ENCODE data around the gene GLIPR2. TPM values are rescaled to one million over a fixed set of nuclear protein-coding genes. Genes with fewer than 3 reads are reported as not detected.

GLIPR2 gene
- total RNA-seq, 2 donors from 2014 or later, result 10.2 to 10.7 TPM

DNA sequence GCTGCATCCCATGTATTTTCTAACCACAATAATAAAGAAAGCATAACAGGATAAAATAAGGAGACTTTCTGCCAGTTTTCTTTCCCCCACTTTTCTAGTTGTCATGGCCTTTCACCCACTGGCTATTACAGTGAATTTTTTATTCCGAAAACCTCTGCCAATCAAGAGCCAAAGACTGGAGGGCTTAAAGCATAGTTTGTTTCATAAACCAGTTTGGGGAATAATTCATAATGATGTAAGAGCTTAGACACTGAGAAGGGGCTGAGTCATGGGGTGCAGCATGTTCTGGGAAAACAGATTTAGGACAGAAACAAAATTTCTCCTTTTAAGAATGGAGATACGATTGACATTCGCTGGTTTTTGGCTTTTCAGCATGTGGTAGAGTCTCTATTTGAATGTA lies 4.4 kb upstream of the GLIPR2 start:
- no peak overlapping the region for H3K27ac Mint-ChIP-seq
- no peak for ATAC-seq (replicated peaks)
- H3K27me3 Mint-ChIP-seq, result no peaks in the 10 kb centered on the region
- H3K36me3 Mint-ChIP-seq (ENCODE audit: low read depth), result no peaks in the 10 kb centered on the region
- H3K4me1 Mint-ChIP-seq, result peaks cover 11% of the 10 kb centered on the region
- no peaks in the 10 kb centered on the region for H3K9me3 Mint-ChIP-seq
- H3K4me3 Mint-ChIP-seq, result no peak overlapping the region

DNA sequence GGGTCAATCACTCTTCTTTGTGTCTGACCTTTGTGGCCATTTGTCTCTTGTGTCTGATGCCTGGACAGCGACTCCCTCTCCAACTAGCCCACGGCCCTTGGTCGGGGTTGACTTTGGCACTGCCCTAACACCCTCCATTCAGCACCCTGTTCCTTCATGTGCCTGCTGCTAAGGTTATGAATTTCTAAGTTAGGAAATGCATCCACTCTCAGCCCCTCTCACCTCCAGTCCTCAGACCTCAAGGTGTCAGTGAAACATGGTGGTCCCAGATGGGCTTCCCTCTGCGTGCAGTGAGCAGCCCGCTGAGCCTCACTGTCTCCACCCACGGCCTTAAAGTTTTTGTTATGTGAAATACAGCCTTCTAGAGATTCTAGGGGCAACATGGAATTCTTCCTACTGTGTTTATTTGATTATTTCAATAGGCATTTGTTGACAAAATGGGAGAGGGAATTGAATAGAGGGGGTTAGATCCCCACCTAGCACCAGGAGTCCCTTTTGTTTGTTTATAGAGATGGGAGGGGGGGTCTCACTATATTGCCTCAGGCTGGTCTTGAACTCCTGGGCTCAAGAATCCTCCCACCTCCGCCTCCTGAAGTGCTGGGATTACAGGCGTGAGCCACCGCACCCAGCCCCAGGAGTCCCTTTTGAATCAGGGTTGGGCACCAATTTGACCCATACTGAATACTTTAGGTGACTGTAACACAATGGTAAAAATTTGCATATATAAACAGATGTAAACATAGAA lies 1.6 kb upstream of the GLIPR2 start:
- no peak overlapping the region for H3K27ac Mint-ChIP-seq
- no peaks in the 10 kb centered on the region for H3K27me3 Mint-ChIP-seq
- peak overlapping the region; percentile 74 for H3K4me3 Mint-ChIP-seq
- H3K9me3 Mint-ChIP-seq, result no peaks in the 10 kb centered on the region
- no peaks in the 10 kb centered on the region for H3K36me3 Mint-ChIP-seq (ENCODE audit: low read depth)
- H3K4me1 Mint-ChIP-seq, result peaks cover 22% of the 10 kb centered on the region
- ATAC-seq (replicated peaks), result no peak

DNA sequence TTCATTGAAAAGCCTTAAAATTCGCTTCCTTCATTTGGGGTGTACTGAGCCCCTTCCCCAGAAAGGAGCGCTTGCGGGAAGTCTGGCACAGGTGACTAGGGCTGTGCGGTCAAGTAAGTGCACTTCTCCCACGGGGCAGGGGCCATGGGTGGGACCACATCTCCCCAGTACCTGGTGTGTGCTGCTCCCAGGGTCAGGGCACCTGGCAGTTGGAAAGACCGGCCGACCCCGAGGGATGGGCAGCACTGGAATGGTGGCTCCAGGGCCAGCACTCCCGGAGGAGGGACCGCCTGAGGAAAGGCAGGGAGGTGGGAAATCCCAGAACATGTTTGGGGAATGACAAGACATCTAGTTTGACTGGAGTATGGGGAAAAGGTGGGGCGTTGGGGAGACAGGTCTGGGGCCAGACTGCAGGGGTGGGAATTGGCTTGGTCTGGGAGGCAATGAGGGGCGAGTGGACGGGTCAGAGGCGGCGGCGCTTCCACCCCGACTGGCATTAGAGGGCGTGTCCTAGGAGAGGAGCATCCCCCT lies 727 bp upstream of the GLIPR2 start:
- Mint-ChIP-seq H3K9me3 (no peaks in the 10 kb centered on the region), H3K27ac (peak overlapping the region; percentile 41), H3K4me3 (peak overlapping the region; percentile 74), H3K4me1 (peaks cover 31% of the 10 kb centered on the region), H3K27me3 (no peaks in the 10 kb centered on the region), H3K36me3 (ENCODE audit: low read depth) (no peaks in the 10 kb centered on the region)
- ATAC-seq (replicated peaks), result no peak

DNA sequence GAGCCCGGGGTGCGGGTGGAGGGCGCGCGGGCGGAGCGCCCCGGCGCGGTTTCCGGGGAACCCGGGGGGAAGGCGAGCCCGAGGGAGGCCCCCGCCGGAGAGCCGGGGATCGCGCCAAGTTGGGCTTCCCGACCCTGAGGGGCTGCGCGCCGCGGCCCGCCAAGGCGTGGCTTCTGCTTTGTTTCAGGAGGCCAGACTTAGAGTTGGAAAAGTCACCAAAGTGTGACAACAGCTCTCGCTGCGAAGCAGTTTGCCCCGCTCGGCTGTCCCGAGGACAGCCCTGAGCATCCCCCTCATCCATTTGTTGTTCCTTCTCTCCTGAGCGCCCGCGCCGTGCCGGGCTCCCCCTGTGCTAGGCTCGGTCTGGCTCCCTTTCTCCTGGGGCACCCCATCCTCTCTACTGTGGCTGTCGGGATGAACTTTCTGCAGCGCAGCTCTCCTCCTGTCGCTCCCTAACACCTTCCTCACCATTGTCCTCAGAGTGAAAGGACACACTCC lies 410 bp downstream of the GLIPR2 start:
- H3K27me3 Mint-ChIP-seq, result no peaks in the 10 kb centered on the region

DNA sequence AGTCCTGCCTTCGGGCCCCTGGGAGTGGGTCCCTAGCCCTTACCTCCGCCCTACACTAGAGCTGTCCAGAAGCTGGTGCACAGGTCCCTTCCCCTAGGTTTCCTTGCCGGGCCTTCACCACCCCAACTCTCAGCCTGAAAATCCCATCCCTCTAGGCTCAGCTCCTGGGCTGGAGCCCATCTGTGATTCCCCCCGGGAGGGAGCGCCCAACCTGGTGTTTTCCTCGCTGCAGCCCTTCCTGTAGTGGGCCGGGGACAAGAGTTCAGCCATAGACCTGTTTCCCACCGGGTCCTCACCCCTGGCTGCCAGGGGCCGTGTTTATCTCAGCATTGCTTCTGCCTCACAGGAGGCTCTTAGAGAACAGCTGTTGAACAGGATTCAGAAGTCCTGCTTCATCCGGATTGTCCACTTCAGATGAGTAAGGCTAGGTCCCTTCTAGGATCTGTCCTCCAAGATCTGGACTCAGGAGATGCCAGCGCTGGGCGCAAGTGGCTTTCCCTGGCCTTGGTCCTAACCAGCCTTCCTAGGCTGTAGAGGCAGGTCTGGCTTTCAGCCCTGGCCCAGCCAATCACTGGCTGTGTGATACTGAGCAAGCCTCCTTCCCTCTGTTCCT lies 965 bp downstream of the GLIPR2 start:
- Mint-ChIP-seq H3K27ac (peak overlapping the region; percentile 40), H3K9me3 (no peaks in the 10 kb centered on the region), H3K27me3 (no peaks in the 10 kb centered on the region), H3K4me3 (peak overlapping the region; percentile 86), H3K36me3 (ENCODE audit: low read depth) (no peaks in the 10 kb centered on the region), H3K4me1 (peaks cover 44% of the 10 kb centered on the region)
- no peak for ATAC-seq (replicated peaks)

More for the DNA sequence above, 410 bp downstream of the GLIPR2 start:
- no peaks in the 10 kb centered on the region for H3K9me3 Mint-ChIP-seq
- H3K4me3 Mint-ChIP-seq, result peak overlapping the region; percentile 86
- ATAC-seq (replicated peaks), result peak; percentile 37
- H3K4me1 Mint-ChIP-seq, result peaks cover 39% of the 10 kb centered on the region
- peak overlapping the region; percentile 40 for H3K27ac Mint-ChIP-seq
- H3K36me3 Mint-ChIP-seq (ENCODE audit: low read depth), result no peaks in the 10 kb centered on the region

DNA sequence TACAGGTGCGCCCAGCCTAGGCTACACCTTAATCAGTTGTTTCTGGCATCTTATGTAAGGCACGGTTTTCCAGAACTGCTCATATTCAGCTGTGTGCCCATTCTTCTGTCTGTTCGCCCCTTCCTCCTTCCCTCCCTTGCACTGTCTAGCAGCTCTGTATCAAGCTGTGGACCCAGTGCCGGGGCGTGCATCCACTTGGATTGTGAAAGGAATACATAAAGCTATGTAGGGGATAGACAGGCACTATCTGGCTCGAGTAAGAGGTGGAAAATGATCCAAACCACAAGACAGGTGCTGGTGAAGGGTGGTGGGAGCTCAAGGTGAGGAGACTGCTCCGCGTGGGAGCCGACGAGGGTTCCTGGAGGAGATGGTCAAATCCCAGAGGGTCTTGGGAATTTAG lies 2.0 kb downstream of the GLIPR2 start:
- no peaks in the 10 kb centered on the region for H3K9me3 Mint-ChIP-seq
- H3K4me1 Mint-ChIP-seq, result peaks cover 53% of the 10 kb centered on the region
- no peaks in the 10 kb centered on the region for H3K27me3 Mint-ChIP-seq
- H3K4me3 Mint-ChIP-seq, result peak overlapping the region; percentile 86
- ATAC-seq (replicated peaks), result no peak
- no peak overlapping the region for H3K27ac Mint-ChIP-seq
- H3K36me3 Mint-ChIP-seq (ENCODE audit: low read depth), result no peaks in the 10 kb centered on the region

DNA sequence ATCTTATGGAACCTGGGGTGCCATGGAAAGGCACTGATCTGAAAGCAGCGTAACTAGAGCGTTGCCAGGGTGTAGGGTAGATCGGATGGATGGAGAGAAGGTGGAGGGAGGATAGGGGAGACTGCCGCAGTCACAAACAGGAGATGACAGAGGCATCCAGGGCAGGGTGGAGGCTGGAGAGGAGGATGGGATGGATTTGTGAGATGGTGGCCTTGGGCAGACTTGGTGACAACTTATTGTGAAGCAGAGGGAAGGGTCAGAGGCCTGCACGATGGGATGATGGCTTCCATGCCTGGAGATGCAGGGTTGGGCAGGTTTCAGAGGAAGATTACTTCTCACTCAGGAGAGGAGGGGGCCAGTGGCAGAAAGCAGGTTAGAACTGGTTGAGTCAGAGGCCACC lies 2.4 kb downstream of the GLIPR2 start:
- Mint-ChIP-seq H3K4me3 (peak overlapping the region; percentile 86), H3K36me3 (ENCODE audit: low read depth) (no peaks in the 10 kb centered on the region), H3K27me3 (no peaks in the 10 kb centered on the region), H3K9me3 (no peaks in the 10 kb centered on the region), H3K4me1 (peaks cover 57% of the 10 kb centered on the region), H3K27ac (no peak overlapping the region)
- no peak for ATAC-seq (replicated peaks)

DNA sequence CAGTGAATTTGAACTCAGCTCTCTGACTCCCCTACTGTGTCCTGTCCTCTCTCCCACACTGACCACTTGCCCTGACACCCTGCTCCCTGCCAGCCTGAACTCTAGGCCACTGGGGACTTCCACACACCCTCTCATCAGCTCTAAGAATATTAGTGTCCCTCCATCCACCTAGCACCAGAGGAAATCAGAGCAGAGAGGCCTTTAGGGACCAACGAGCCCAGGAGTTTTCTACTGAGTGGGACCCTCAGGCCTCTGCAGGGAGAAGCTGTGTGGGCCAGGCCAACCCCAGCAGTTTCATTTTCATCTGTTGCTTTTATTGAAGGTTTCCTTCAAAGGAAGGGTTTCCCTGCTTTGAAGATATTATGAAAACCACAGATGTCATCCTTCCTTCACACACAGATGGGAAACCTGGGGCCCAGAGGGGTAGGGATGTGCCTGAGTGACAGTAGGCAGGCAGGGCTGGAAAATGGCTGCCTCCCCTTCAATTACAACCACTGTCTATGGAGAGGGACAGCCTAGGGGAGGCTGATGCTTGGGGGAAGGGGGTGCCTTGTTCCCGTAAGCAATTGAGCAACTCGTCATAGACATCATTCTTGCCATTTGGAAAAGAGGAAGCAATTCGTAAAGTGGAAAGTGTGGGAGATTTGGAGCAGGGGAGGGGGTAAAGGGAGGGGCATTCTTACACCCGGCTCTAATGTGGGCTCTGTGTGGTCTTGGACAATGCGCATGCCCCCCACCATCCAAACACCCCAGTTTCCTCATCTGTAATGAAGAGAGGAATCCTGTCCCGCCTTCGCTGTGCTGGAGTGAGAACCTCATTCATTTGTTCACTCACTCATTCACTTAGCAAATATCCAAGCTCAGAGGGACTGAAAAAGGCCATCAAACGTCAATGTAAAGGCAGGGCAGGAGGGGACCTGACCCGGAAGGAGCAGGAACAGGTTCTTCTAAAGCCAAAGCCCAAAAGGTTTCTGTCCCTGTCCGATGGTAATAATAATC lies 3.9 kb downstream of the GLIPR2 start:
- H3K9me3 Mint-ChIP-seq, result peaks cover 2% of the 10 kb centered on the region
- ATAC-seq (replicated peaks), result peak; percentile 1
- no peaks in the 10 kb centered on the region for H3K27me3 Mint-ChIP-seq
- H3K36me3 Mint-ChIP-seq (ENCODE audit: low read depth), result no peaks in the 10 kb centered on the region
- peak overlapping the region; percentile 86 for H3K4me3 Mint-ChIP-seq
- peaks cover 72% of the 10 kb centered on the region for H3K4me1 Mint-ChIP-seq
- H3K27ac Mint-ChIP-seq, result peak overlapping the region; percentile 91

DNA sequence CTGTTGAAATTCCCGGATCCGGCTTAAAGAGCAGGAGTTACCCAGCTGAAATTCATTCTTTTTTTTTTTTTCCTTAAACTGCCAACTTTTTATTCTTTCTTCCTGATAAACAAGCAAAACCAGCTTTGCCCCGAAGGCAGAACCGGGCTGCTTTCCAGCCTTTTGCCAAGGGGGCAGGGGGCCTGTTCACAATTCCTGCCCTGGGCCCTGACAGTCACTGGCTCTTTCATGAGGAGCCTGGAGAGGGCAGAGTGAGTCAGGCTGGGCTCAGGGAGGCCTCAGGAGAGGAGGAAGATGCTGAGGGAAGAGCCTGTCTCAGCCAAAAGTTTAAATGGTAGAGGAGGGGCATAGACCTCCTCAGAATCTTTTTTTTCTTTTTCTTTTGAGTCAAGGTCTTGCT lies 4.8 kb downstream of the GLIPR2 start:
- peaks cover 3% of the 10 kb centered on the region for H3K9me3 Mint-ChIP-seq
- ATAC-seq (replicated peaks), result no peak
- H3K4me1 Mint-ChIP-seq, result peaks cover 81% of the 10 kb centered on the region
- H3K27me3 Mint-ChIP-seq, result no peaks in the 10 kb centered on the region
- peak overlapping the region; percentile 86 for H3K4me3 Mint-ChIP-seq
- H3K36me3 Mint-ChIP-seq (ENCODE audit: low read depth), result peaks cover 4% of the 10 kb centered on the region
- H3K27ac Mint-ChIP-seq, result peak overlapping the region; percentile 91

DNA sequence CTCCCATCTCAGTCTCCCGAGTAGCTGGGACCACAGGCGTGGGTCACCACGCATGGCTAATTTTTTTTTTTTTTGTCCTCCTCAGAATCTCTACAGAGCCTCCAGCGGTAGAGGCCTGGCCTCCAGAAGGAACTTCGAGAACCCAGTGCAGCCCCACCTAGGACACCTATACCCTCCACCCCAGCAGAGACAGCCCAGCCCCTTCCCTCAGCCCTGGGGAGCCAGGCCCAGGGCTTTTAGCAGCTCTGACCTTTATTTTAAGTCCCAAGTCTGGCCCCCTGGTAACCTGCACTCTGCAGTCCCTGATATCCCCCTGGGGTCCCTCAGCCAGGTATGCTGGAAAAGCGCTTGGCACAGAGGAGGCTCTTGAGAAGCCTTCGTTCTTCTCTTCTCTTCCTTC lies 5.2 kb downstream of the GLIPR2 start:
- Mint-ChIP-seq H3K27me3 (no peaks in the 10 kb centered on the region), H3K27ac (peak overlapping the region; percentile 91), H3K9me3 (peaks cover 3% of the 10 kb centered on the region), H3K4me3 (peak overlapping the region; percentile 86), H3K36me3 (ENCODE audit: low read depth) (peaks cover 5% of the 10 kb centered on the region), H3K4me1 (peaks cover 81% of the 10 kb centered on the region)
- no peak for ATAC-seq (replicated peaks)

DNA sequence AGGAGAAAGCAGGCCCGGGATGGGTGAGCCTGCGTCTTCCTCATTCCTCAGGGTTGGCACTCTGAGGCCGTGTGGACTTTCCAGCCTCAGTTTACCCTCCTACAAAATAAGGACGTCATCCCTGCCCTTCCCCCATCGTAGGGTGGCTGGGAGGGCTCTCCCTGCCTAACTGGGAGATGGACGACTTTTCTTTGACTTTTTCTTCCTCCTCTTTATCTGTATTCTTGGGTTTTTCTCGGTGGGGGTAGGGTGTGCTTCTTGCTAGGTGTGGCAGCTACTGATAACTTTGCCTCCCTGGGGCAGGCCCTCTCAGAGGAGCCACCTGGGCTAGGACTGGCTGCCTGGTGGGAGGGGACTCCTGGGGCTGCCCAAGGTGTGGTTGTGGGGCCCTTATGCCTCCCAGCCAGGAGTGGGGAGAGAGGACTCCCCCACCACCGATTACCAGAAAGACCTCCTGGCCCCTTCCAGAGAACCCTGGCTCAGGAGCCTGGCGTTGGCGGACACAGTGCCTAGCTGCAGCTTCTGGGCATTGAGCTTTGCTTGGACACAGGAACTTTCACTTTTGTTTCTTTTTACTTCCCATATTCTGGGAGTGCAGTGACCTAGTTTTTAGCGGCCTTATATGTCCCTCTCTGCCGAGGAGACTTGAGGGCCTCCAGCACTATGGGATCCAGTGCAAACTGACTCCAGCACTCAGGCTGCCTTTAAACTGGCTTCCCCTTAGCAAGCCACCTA lies 6.1 kb downstream of the GLIPR2 start:
- H3K27ac Mint-ChIP-seq, result peak overlapping the region; percentile 91
- H3K9me3 Mint-ChIP-seq, result peaks cover 3% of the 10 kb centered on the region
- H3K27me3 Mint-ChIP-seq, result no peaks in the 10 kb centered on the region
- H3K36me3 Mint-ChIP-seq (ENCODE audit: low read depth), result peaks cover 13% of the 10 kb centered on the region
- peaks cover 84% of the 10 kb centered on the region for H3K4me1 Mint-ChIP-seq
- H3K4me3 Mint-ChIP-seq, result peak overlapping the region; percentile 86
- no peak for ATAC-seq (replicated peaks)

DNA sequence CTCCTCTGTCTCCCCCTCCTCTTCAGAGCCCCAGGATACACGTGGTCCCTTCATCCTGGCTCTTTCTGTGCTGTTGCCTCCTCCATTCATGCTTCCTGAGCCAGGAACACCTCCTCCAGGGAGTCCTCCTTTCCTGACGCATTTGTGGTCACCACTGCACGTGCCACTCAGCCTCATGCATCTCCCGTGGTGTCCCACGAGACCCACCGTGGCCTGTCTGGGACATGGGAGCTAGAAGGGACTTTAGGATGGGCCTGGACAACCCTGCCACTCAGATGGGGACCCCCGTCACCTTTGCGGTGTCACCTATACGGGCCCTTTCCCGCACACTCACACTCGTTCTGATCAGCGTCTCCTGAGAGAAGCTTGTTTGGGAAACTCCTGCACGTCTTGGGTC lies 6.7 kb downstream of the GLIPR2 start:
- Mint-ChIP-seq H3K27ac (peak overlapping the region; percentile 91), H3K4me3 (peak overlapping the region; percentile 86), H3K4me1 (peaks cover 86% of the 10 kb centered on the region), H3K27me3 (no peaks in the 10 kb centered on the region), H3K9me3 (peaks cover 3% of the 10 kb centered on the region), H3K36me3 (ENCODE audit: low read depth) (peaks cover 13% of the 10 kb centered on the region)
- no peak for ATAC-seq (replicated peaks)

DNA sequence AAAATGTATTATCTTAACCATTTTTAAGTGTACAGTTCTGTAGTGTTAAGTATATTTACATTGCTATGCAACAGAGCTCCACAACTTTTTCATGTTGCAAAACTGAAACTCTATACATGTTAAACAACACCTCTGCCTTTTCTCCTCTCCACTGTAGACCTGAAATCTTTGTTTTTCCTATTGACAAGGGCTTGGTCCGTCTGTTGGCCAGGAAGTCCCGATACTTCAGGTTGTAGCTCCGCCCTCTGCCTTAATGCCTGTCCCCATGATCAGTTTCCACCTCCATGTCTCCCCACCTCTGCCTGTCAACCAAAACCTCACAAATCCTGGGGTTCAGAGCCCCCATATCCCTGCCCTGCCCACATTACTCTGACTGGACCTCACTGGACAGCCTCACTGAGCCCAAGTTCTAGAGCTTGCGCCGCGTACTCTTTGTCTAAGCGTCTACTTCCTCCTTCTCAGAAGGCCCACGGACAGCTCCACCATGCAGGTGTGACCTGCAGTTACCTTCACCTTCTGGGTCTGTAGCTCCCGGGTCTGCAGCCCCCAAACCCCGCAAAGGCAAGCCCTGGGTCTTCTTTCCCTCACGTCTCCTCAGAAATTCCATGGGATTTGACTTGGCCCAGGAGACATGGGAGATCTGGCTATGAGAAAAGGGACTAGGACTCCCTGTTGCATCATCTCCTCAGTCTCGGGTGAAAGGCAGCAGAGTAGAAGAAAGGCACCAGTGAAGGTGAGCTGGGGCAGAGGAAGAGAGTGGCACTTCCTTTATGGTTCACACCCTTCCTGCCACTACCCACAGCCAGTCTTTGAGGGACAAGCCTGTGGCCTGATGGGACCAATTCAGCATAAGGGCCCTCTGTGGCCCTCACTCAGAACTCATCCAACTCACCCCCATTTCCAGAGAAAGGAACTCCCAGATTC lies 8.0 kb downstream of the GLIPR2 start:
- Mint-ChIP-seq H3K9me3 (peaks cover 3% of the 10 kb centered on the region), H3K4me3 (peak overlapping the region; percentile 86), H3K27ac (peak overlapping the region; percentile 91), H3K36me3 (ENCODE audit: low read depth) (peaks cover 13% of the 10 kb centered on the region), H3K27me3 (no peaks in the 10 kb centered on the region), H3K4me1 (peaks cover 72% of the 10 kb centered on the region)
- ATAC-seq (replicated peaks), result peak; percentile 34
